Caco-2 (cell line): ENCODE results near the gene ADAMTS4. TPM values are rescaled to one million over a fixed set of nuclear protein-coding genes. Genes with fewer than 3 reads are reported as not detected.

Experiments
- BruUV-seq: library from RNA; stranded (reverse); fragments of 400-500 nt; replicated peaks from 2 replicates; lab custom pipeline; 2021; lab: Mats Ljungman, UMichigan
- CTCF ChIA-PET: fragments of 300-600 bp; sonication (Branson Sonifier 250); formaldehyde crosslinking; loops from one replicate; lab custom pipeline; 2022; ENCODE audit warnings: antibody characterized with exemption; lab: Charles Lee
- POLR2A ChIA-PET: fragments of 300-600 bp; sonication (Branson Sonifier 250); formaldehyde crosslinking; loops from one replicate; lab custom pipeline; 2022; ENCODE audit warnings: antibody characterized with exemption; lab: Charles Lee
- DNase-seq, 2 experiments: peaks; one replicate each; pipeline versions ENCODE4 v3.0.0 to v3.0.0-alpha.2; 2020 to 2022
- H3K27me3 ChIP-seq: replicated peaks from 2 replicates; pipeline ENCODE4 v1.6.0; 2011; ENCODE audit warnings: low read length; ENCODE audit not compliant: control insufficient read depth, insufficient read depth
- H3K36me3 ChIP-seq: 2 replicates; pipeline ENCODE4 v1.5.1; 2011; ENCODE audit warnings: low read length; ENCODE audit not compliant: control insufficient read depth, insufficient read depth
- H3K4me1 ChIP-seq: fragments of 250-450 bp; sonication (Bioruptor Pico); 2 replicates; pipeline ENCODE4 v1.5.1; 2020; ENCODE audit warnings: mild to moderate bottlenecking
- H3K4me3 ChIP-seq: 2 replicates; pipeline ENCODE4 v1.5.1; 2011; ENCODE audit warnings: low read depth, mild to moderate bottlenecking, control low read depth, low read length
- H3K9me3 ChIP-seq: fragments of 250-450 bp; sonication (Bioruptor Pico); 2 replicates; pipeline ENCODE4 v1.5.1; 2020; ENCODE audit warnings: mild to moderate bottlenecking, moderate library complexity
- H3K27ac Mint-ChIP-seq: one replicate; pipeline ENCODE4 v1.8.0; 2022; ENCODE audit warnings: mixed read lengths; ENCODE audit not compliant: unreplicated experiment
- H3K27me3 Mint-ChIP-seq: one replicate; pipeline ENCODE4 v1.8.0; 2022; ENCODE audit warnings: mixed read lengths; ENCODE audit not compliant: insufficient read depth, unreplicated experiment
- H3K36me3 Mint-ChIP-seq: one replicate; pipeline ENCODE4 v1.8.0; 2022; ENCODE audit warnings: mild to moderate bottlenecking, mixed read lengths; ENCODE audit not compliant: insufficient read depth, unreplicated experiment
- H3K4me1 Mint-ChIP-seq: one replicate; pipeline ENCODE4 v1.8.0; 2022; ENCODE audit warnings: low read depth, mixed read lengths; ENCODE audit not compliant: unreplicated experiment
- H3K4me3 Mint-ChIP-seq: one replicate; pipeline ENCODE4 v1.8.0; 2022; ENCODE audit warnings: mild to moderate bottlenecking, moderate library complexity, mixed read lengths; ENCODE audit not compliant: unreplicated experiment
- H3K9me3 Mint-ChIP-seq: one replicate; pipeline ENCODE4 v1.8.0; 2022; ENCODE audit warnings: mixed read lengths; ENCODE audit not compliant: unreplicated experiment
- CTCF ChIP-seq, 2 experiments: fragments of 200-600 bp in 1 of 2; IDR thresholded peaks; 1 replicate in 1 of 2; 2 replicates in 1 of 2; pipeline versions ENCODE4 v1.5.1 to v1.8.0; 2011 to 2022; ENCODE audit warnings: antibody characterized with exemption in 1 of 2, control low read depth in 1 of 2, inconsistent platforms in 1 of 2, low read depth in 1 of 2, low read length in 1 of 2, mild to moderate bottlenecking in 1 of 2, moderate library complexity in 1 of 2; ENCODE audit not compliant: insufficient read depth in 1 of 2, severe bottlenecking in 1 of 2, unreplicated experiment in 1 of 2
- intact Hi-C: fragments of 100-400 bp; cut with micrococcal nuclease; formaldehyde crosslinking; loops from one replicate; pipeline ENCODE4 v1.10.0; 2022; ENCODE audit not compliant: unreplicated experiment
- total RNA-seq: library from RNA; stranded (reverse); gene quantifications from 2 replicates; pipeline ENCODE4 v1.2.3, GENCODE V29; 2022

The ADAMTS4 gene
- total RNA-seq, 1 experiment from 2014 or later = 0.32 TPM

DNA sequence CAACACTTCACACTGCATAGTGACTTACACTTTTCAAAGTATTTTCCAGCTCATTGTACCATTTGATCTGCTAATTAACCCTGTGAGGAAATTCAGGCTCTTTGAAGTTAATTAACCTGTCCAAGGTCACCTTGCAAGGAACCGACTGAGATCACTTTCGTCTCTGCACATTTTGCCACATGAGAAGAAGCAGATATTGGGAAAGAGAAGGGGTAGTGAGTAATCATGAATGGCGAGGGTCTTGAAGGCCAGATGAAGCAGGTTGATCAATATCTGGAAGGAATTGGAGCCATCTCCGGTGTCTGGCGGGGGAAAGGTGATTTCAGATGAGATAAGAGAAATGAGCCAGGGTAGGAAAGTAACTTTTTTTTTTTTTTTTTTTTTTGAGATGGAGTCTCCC, 21.1 kb upstream of the ADAMTS4 start:
- POLR2A ChIA-PET = no interaction called here
- H3K27ac Mint-ChIP-seq = peak overlapping the region; percentile 97
- H3K4me1 ChIP-seq = peaks cover 88% of the 10 kb centered on the region
- H3K36me3 ChIP-seq = peaks cover 3% of the 10 kb centered on the region; the same call in 1 of the 2 replicates
- H3K27me3 Mint-ChIP-seq = no peaks in the 10 kb centered on the region
- H3K4me3 Mint-ChIP-seq = peak overlapping the region; percentile 55
- peaks cover 24% of the 10 kb centered on the region for H3K9me3 Mint-ChIP-seq
- BruUV-seq = no TSS peak
- peaks cover 8% of the 10 kb centered on the region; the same call in 1 of the 2 replicates for H3K9me3 ChIP-seq
- H3K4me1 Mint-ChIP-seq = peaks cover 71% of the 10 kb centered on the region
- no peak overlapping the region for H3K4me3 ChIP-seq
- H3K36me3 Mint-ChIP-seq = peaks cover 61% of the 10 kb centered on the region
- CTCF ChIA-PET = interaction anchor here (1.8 kb wide), 1 partner anchor 154 kb away, joined by 4 read pairs; no protein-coding TSS in a partner anchor
- intact Hi-C loops = no loop called here
- TF ChIP-seq CTCF (IDR thresholded peaks at IDR 0.05; ENCODE audit: insufficient read depth in 1 of 2, low read depth in 1 of 2, low read length in 1 of 2, severe bottlenecking in 1 of 2, unreplicated experiment in 1 of 2) = no peak
- no peak for DNase-seq
- H3K27me3 ChIP-seq = no peaks in the 10 kb centered on the region

DNA sequence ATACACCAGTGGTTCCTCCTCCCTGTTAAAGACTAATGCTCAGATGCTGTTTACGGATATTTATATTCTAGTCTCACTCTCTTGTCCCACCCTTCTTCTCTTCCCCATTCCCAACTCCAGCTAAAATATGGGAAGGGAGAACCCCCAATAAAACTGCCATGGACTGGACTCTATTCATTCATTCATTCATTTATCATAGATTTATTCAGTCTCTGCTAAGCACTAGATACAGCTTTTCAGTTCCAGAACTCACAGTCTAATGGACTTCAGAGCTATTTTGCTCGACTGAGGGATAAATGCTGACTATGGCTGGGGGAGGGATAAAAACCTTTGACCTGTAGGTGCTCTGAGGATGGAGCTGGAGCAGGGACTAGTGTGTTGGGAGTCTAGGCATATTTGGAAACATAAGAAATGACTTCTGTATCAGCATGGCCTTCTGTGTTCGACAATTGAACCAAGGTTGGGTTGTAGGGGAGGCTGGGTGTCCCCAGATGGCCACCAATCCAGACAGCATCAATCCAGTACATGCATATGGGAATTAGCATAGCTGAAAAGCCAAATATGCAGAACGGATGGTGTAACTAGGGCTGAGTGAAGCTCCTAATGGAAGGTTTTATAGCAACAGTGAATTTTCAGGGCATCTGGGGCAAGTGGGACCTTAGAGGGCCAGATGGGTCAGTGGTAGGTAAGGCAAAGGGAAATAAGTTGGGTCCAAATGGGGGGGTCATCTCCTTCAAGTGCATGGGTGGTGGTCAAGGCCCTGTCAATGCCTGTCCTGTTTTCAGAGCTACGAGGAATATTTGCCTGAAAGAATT, 20.4 kb upstream of the ADAMTS4 start:
- BruUV-seq = TSS peak; percentile 22
- Mint-ChIP-seq H3K27me3 (no peaks in the 10 kb centered on the region), H3K27ac (peak overlapping the region; percentile 97), H3K9me3 (peaks cover 24% of the 10 kb centered on the region), H3K36me3 (peaks cover 61% of the 10 kb centered on the region), H3K4me1 (peaks cover 72% of the 10 kb centered on the region), H3K4me3 (peak overlapping the region; percentile 55)
- Histone ChIP-seq H3K4me1 (peaks cover 84% of the 10 kb centered on the region), H3K9me3 (peaks cover 8% of the 10 kb centered on the region; the same call in 1 of the 2 replicates), H3K27me3 (no peaks in the 10 kb centered on the region), H3K4me3 (no peak overlapping the region), H3K36me3 (peaks cover 3% of the 10 kb centered on the region; the same call in 1 of the 2 replicates)
- intact Hi-C loops = no loop called here
- TF ChIP-seq CTCF (IDR thresholded peaks at IDR 0.05; ENCODE audit: insufficient read depth in 1 of 2, low read depth in 1 of 2, low read length in 1 of 2, severe bottlenecking in 1 of 2, unreplicated experiment in 1 of 2) = no peak
- DNase-seq = no peak
- POLR2A ChIA-PET = interaction anchor here (0.6 to 1.4 kb wide), 2 partner anchors 17 to 73 kb away, joined by 3 to 5 read pairs; partner anchors contain the start of gene NDUFS2
- CTCF ChIA-PET = interaction anchor here (0.8 to 1.8 kb wide), 4 partner anchors 17 to 155 kb away, joined by 3 to 5 read pairs (median 4); partner anchors contain the start of genes NDUFS2 and PPOX

- peak; percentile 75 to 90 for DNase-seq
- Histone ChIP-seq H3K4me1 (peaks cover 79% of the 10 kb centered on the region), H3K36me3 (peaks cover 6% of the 10 kb centered on the region; the same call in 1 of the 2 replicates), H3K4me3 (peak overlapping the region; percentile 19; the same call in 1 of the 2 replicates), H3K27me3 (no peaks in the 10 kb centered on the region), H3K9me3 (peaks cover 8% of the 10 kb centered on the region; the same call in 1 of the 2 replicates)
- TF ChIP-seq CTCF (IDR thresholded peaks at IDR 0.05; ENCODE audit: insufficient read depth in 1 of 2, low read depth in 1 of 2, low read length in 1 of 2, severe bottlenecking in 1 of 2, unreplicated experiment in 1 of 2) = no peak
- intact Hi-C loops = no loop called here
- ChIA-PET CTCF (interaction anchor here (1.2 to 1.8 kb wide), 3 partner anchors 16 to 156 kb away, joined by 4 to 5 read pairs (median 4); partner anchors contain the start of genes NDUFS2 and PPOX), POLR2A (interaction anchor here (0.6 to 1.4 kb wide), 3 partner anchors 16 to 171 kb away, joined by 3 to 5 read pairs (median 3); partner anchors contain the start of gene NDUFS2)
- BruUV-seq = no TSS peak
- H3K36me3 Mint-ChIP-seq = peaks cover 61% of the 10 kb centered on the region
- H3K27ac Mint-ChIP-seq = peak overlapping the region; percentile 97
- peaks cover 70% of the 10 kb centered on the region for H3K4me1 Mint-ChIP-seq
- H3K27me3 Mint-ChIP-seq = no peaks in the 10 kb centered on the region
- peak overlapping the region; percentile 55 for H3K4me3 Mint-ChIP-seq
- peaks cover 19% of the 10 kb centered on the region for H3K9me3 Mint-ChIP-seq
These were observed 19.6 kb upstream of the ADAMTS4 start for GRCh38 chr1:161218301-161219077.
